Activated T-cell treated with anti-CD3 and anti-CD28 coated beads for 1 hour (primary cell): ENCODE results near the gene ZNF827.

Experiments used
- DNase-seq: peaks from one replicate; pipeline ENCODE4 v3.0.0-alpha.2; 2020; ENCODE audit warnings: low read depth

The ZNF827 gene

GRCh38 chr4:145824463-145824862 is 114.2 kb downstream of the ZNF827 start:
- DNase-seq: no peak

- DNase-seq: no peak
Observed at GRCh38 chr4:145823743-145824142, 114.9 kb downstream of the ZNF827 start.

- DNase-seq: no peak
Observed at GRCh38 chr4:145822581-145822980, 116.0 kb downstream of the ZNF827 start.

GRCh38 chr4:145822181-145822580 is 116.4 kb downstream of the ZNF827 start:
- DNase-seq: no peak

GRCh38 chr4:145821766-145822165 is 116.9 kb downstream of the ZNF827 start:
- no peak for DNase-seq

- no peak for DNase-seq
Observed at GRCh38 chr4:145820407-145820806, 118.2 kb downstream of the ZNF827 start.

GRCh38 chr4:145819853-145820181 is 118.8 kb downstream of the ZNF827 start:
- no peak for DNase-seq

- DNase-seq: no peak
Observed at GRCh38 chr4:145819101-145819852, 119.3 kb downstream of the ZNF827 start.

- DNase-seq: no peak
Observed at GRCh38 chr4:145818011-145818410, 120.6 kb downstream of the ZNF827 start.

GRCh38 chr4:145816091-145816490 is 122.5 kb downstream of the ZNF827 start:
- DNase-seq: no peak

GRCh38 chr4:145815626-145816025 is 123.0 kb downstream of the ZNF827 start:
- no peak for DNase-seq

GRCh38 chr4:145815027-145815612 is 123.5 kb downstream of the ZNF827 start:
- DNase-seq: no peak

GRCh38 chr4:145814246-145814645 is 124.4 kb downstream of the ZNF827 start:
- DNase-seq: no peak

GRCh38 chr4:145812919-145813318 is 125.7 kb downstream of the ZNF827 start:
- no peak for DNase-seq

GRCh38 chr4:145808848-145809512 is 129.6 kb downstream of the ZNF827 start:
- DNase-seq: no peak

- DNase-seq: no peak
Observed at GRCh38 chr4:145808021-145808650, 130.5 kb downstream of the ZNF827 start.

- no peak for DNase-seq
Observed at GRCh38 chr4:145805490-145805889, 133.1 kb downstream of the ZNF827 start.

GRCh38 chr4:145804116-145804515 is 134.5 kb downstream of the ZNF827 start:
- DNase-seq: no peak

GRCh38 chr4:145799223-145799622 is 139.4 kb downstream of the ZNF827 start:
- no peak for DNase-seq

GRCh38 chr4:145797278-145797677 is 141.3 kb downstream of the ZNF827 start:
- DNase-seq: no peak

GRCh38 chr4:145796346-145796745 is 142.3 kb downstream of the ZNF827 start:
- DNase-seq: no peak

GRCh38 chr4:145795521-145795920 is 143.1 kb downstream of the ZNF827 start:
- DNase-seq: no peak

- DNase-seq: no peak
Observed at GRCh38 chr4:145792429-145792828, 146.2 kb downstream of the ZNF827 start.
